Tibial artery (tissue), 4 donors: ENCODE results near the gene IPCEF1.
"Not testable (repeated sequence)": the region's sequence is repeated elsewhere in the genome, so short reads cannot be mapped to it uniquely, and the experiment has no call there.

Experiments
- DNase-seq, 2 donors: peaks; one replicate each; pipeline ENCODE4 v3.0.0-alpha.2; 2019
- H3K27ac ChIP-seq, 2 donors: fragments of 200-600 bp; sonication (generic) in 1 of 2; 1 replicate in 1 of 2; 2 replicates in 1 of 2; pipeline ENCODE4 v1.5.1; 2018 to 2019; ENCODE audit warnings: mild to moderate bottlenecking in 1 of 2
- H3K27me3 ChIP-seq, 2 donors: fragments of 200-600 bp; sonication (generic) in 1 of 2; one replicate each; pipeline versions ENCODE4 v1.5.1 to v1.6.0; 2016 to 2019
- H3K36me3 ChIP-seq, 3 donors: fragments of 200-600 bp; sonication (generic) in 2 of 3; one replicate each; pipeline ENCODE4 v1.5.1; 2016 to 2019; ENCODE audit warnings: mild to moderate bottlenecking in 2 of 3
- H3K4me1 ChIP-seq, 4 donors: fragments of 200-600 bp; sonication (generic) in 2 of 4; 1 replicate in 3 of 4; 2 replicates in 1 of 4; pipeline ENCODE4 v1.5.1; 2016 to 2019
- H3K4me3 ChIP-seq, 2 donors: fragments of 200-600 bp; sonication (generic) in 1 of 2; 1 replicate in 1 of 2; 2 replicates in 1 of 2; pipeline ENCODE4 v1.5.1; 2018 to 2019; ENCODE audit warnings: mild to moderate bottlenecking in 2 of 2
- H3K9me3 ChIP-seq, 3 donors: fragments of 200-600 bp; sonication (generic) in 1 of 3; one replicate each; pipeline ENCODE4 v1.5.1; 2016 to 2019
- intact Hi-C: fragments of 100-400 bp; cut with DNase I; formaldehyde crosslinking; loops from one replicate; pipeline ENCODE4 v1.15.0; 2023; ENCODE audit warnings: low total_unique reads
- TF ChIP-seq, protein P1 (sequence below), 2 experiments: fragments of 200-600 bp in 1 of 2; fragments of 450-650 bp in 1 of 2; IDR thresholded peaks; one replicate each; pipeline ENCODE4 v1.5.1; 2017 to 2019; ENCODE audit warnings: antibody characterized with exemption in 2 of 2, mild to moderate bottlenecking in 1 of 2, moderate library complexity in 1 of 2

IPCEF1 gene

DNA sequence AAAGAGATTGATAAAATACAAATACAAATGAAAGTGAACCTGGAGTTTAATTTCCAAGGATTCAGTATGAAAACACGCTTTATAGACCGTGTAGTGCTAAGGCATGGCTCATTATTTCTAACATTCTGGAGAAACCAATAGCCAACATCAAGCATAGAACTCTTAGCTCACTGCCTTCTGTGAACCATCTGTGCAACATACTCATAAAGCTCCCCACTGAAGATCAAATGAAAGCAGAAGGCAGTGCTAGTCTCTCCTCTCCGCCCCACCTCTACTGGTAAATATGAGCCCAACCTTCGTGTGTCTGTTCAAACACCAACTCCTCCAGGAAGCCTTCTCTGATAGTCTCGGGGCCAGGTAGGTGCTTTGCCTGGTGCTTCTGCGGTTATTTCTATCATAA, 153.6 kb downstream of the IPCEF1 start:
- H3K36me3 ChIP-seq = no peaks in the 10 kb centered on the region
- no peak overlapping the region for H3K4me3 ChIP-seq

DNA sequence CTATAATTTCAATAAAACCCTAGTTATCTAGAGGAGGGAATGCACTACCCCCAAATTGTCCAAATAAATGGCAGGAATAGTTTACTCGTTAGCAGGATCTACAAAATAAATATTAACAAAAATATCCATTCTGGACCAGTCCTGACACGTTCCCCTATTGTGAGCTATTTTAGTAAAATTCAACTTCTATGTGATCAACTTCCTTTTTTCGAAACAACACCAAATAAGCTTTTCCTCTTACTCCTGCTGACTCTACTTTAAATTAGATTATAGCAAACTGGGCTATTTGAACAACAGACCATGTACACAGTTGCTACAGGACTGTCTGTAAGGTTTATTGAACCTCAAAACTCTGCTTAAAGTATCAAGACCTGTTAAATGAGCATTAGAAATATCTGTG, 154.3 kb downstream of the IPCEF1 start:
- H3K36me3 ChIP-seq = no peaks in the 10 kb centered on the region
- no peak for DNase-seq
- no peaks in the 10 kb centered on the region for H3K9me3 ChIP-seq
- H3K27ac ChIP-seq = no peak overlapping the region
- TF ChIP-seq, protein P1, sequence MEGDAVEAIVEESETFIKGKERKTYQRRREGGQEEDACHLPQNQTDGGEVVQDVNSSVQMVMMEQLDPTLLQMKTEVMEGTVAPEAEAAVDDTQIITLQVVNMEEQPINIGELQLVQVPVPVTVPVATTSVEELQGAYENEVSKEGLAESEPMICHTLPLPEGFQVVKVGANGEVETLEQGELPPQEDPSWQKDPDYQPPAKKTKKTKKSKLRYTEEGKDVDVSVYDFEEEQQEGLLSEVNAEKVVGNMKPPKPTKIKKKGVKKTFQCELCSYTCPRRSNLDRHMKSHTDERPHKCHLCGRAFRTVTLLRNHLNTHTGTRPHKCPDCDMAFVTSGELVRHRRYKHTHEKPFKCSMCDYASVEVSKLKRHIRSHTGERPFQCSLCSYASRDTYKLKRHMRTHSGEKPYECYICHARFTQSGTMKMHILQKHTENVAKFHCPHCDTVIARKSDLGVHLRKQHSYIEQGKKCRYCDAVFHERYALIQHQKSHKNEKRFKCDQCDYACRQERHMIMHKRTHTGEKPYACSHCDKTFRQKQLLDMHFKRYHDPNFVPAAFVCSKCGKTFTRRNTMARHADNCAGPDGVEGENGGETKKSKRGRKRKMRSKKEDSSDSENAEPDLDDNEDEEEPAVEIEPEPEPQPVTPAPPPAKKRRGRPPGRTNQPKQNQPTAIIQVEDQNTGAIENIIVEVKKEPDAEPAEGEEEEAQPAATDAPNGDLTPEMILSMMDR (IDR thresholded peaks at IDR 0.05) = no peak
- H3K4me3 ChIP-seq = no peak overlapping the region
- intact Hi-C loops = no loop called here
- no peaks in the 10 kb centered on the region for H3K27me3 ChIP-seq
- H3K4me1 ChIP-seq = no peaks in the 10 kb centered on the region

More for the DNA sequence above, 153.6 kb downstream of the IPCEF1 start:
- TF ChIP-seq, protein P1 (IDR thresholded peaks at IDR 0.05) = no peak
- intact Hi-C loops = no loop called here
- no peaks in the 10 kb centered on the region for H3K4me1 ChIP-seq
- no peak for DNase-seq
- no peaks in the 10 kb centered on the region for H3K9me3 ChIP-seq
- H3K27me3 ChIP-seq = no peaks in the 10 kb centered on the region
- H3K27ac ChIP-seq = no peak overlapping the region

- H3K4me1 ChIP-seq, DNase-seq, H3K27me3 ChIP-seq, H3K27ac ChIP-seq, H3K4me3 ChIP-seq, H3K36me3 ChIP-seq, intact Hi-C loops, H3K9me3 ChIP-seq: not testable (repeated sequence)
Measured at GRCh38 chr6:154201688-154202087, 154.9 kb downstream of the IPCEF1 start.

- H3K9me3 ChIP-seq = no peaks in the 10 kb centered on the region
- H3K36me3 ChIP-seq = no peaks in the 10 kb centered on the region
- intact Hi-C loops = no loop called here
- no peak overlapping the region for H3K4me3 ChIP-seq
- H3K27me3 ChIP-seq = no peaks in the 10 kb centered on the region
- TF ChIP-seq, protein P1 (IDR thresholded peaks at IDR 0.05) = no peak
- no peak overlapping the region for H3K27ac ChIP-seq
- H3K4me1 ChIP-seq = no peaks in the 10 kb centered on the region
- DNase-seq = no peak
Measured at GRCh38 chr6:154197196-154197860, 159.3 kb downstream of the IPCEF1 start.

GRCh38 chr6:154196333-154196885, 160.2 kb downstream of the IPCEF1 start:
- intact Hi-C loops = no loop called here
- DNase-seq = no peak

GRCh38 chr6:154187714-154188113, 168.9 kb downstream of the IPCEF1 start:
- peaks cover 0 to 7% (median 0%) of the 10 kb centered on the region in 4 donors for H3K4me1 ChIP-seq
- DNase-seq = no peak
- peaks cover 0 to 10% (median 0%) of the 10 kb centered on the region in 3 donors for H3K9me3 ChIP-seq
- H3K4me3 ChIP-seq = no peak overlapping the region
- no peaks in the 10 kb centered on the region for H3K36me3 ChIP-seq
- no peak overlapping the region for H3K27ac ChIP-seq
- intact Hi-C loops = no loop called here
- no peaks in the 10 kb centered on the region for H3K27me3 ChIP-seq
- TF ChIP-seq, protein P1 (IDR thresholded peaks at IDR 0.05) = no peak

More at GRCh38 chr6:154196333-154196885, 160.2 kb downstream of the IPCEF1 start:
- H3K36me3 ChIP-seq = no peaks in the 10 kb centered on the region
- H3K9me3 ChIP-seq = no peaks in the 10 kb centered on the region
- H3K4me3 ChIP-seq = no peak overlapping the region
- H3K27me3 ChIP-seq = no peaks in the 10 kb centered on the region
- H3K4me1 ChIP-seq = no peaks in the 10 kb centered on the region
- H3K27ac ChIP-seq = no peak overlapping the region
- TF ChIP-seq, protein P1 (IDR thresholded peaks at IDR 0.05) = no peak
